CD4-positive, alpha-beta T cell treated with Interleukin-10 for 1 hour (primary cell): ENCODE measurements around the gene FLT1.

Experiments used
- DNase-seq: peaks from one replicate; pipeline ENCODE4 v3.0.0-alpha.2; 2020

Gene FLT1

DNA sequence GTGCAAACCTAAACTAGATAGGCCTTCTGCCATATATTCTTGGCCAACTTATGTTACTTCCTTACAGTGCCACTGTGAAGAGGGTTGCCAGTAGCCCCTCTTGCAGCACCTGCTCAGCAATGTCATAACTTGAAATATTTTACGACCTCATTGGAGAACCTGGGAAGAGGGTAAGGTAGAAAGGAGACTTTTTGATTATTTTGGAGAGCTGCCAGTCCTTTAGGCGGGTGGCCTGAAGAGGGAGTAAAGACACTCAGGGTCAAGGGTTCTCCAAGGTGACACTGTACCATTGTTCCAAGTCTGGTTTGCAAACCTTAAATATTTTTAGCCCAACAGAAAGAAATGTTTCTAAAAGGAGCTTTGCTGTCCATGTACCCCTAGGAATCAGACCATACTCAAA is 118.3 kb downstream of the FLT1 start:
- no peak for DNase-seq

DNA sequence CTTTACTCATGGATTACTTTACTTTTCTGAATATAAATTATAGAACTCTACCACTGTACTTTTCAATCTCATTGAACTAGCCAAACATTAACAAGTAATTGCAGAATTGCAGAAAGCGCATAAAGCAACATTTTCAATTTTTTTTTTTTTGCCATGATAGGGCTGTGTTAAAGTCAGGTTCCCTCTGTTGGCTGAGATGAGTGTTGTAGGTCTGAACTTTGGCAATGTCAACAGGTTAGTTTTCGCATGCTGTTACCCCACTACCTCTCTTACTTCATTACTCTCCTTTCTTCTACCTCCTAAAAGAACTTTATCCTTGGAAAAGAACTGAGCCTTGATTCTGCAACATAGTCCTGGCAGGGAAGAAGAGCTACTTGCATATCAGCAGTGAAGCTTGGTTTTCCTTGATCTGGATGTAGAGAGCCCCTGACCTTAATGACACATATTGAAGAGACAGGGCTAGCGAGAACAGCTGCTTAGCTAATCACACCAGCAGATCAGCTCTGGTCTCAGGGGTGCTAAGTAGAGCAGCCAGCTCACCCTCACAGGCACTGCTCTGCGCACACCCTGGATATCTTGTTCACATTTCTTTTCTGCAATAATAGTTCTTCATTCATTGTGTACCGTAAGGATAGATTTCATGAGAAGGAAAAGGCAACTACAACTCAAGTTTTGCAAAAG is 119.5 kb downstream of the FLT1 start:
- no peak for DNase-seq

DNA sequence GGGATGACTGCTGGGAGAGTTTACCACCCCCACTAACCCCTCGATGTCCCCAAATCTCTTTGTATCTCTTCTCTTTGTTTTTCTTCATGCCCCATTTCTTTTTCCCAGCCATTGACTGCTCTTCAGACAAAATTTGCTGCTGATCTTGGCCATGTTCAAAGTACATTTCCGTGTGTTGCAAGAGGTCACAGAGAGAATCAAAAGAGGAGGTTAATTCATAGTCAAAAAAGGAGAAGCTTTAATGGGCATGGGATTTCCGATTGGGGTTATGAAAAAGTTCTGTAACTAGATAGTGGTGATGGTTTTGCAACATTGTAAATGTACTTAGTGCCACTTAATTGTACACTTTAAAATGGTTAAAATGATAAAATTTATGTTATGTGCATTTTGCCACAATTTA is 121.1 kb downstream of the FLT1 start:
- no peak for DNase-seq

DNA sequence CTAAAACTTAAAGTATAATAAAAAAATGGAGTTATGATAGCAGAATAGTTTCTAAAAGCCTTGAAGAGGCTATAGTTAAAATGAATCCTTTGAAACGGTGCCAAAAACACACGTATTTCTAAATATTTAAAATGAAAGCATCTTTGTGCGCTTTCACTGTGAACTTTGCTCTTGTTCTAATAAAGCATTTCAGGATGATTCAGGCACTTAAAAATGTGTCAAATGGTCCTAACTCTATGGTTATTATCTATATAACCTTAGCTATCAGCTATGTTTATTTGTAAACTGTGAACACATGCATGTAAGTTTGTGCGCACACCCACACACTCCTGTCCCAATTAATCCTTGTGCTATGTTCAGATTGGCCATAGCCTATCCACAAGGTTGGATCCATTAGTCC is 124.5 kb downstream of the FLT1 start:
- DNase-seq = no peak

DNA sequence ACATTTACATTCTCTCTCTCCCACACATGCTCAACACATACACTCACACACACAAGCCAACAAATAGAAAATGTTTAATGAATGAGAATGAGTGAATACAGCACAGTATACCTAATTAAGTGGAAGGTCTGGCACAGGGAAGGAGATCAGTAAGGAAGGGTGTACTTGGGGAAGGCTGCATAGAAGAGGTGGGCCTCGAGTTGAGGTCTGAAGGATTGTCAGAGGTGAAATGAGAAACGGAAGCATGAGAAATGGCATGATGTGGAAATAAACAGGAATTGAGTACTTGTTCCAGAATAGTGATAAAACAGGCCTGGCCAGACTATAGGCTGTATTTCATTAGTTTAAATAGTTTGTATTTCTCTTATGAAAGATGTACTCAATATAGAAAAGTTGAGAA is 136.2 kb downstream of the FLT1 start:
- no peak for DNase-seq

DNA sequence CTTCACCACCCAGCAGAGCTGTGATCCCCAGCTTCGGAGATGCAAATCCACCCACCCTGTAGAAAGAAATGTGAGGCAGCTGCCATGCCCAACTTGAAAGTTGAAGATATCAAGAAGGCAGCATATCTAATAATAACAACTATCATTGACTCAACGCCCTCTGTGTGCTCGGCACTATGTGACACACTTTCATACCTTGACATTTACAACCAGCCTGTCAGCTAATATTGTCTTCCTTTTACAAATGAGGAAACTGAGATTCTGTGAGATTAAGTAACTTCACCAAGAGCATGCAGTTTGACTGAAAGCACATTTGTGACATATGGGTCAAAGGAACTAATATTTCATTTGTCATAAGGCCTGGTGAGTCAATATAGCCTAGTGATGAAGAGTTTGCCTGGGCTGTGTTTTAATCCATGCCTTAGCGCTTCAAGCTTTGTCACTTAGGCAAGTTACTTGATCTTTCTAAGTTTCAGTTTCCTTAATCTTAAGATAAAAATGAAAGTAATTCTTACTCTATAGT is 137.0 kb downstream of the FLT1 start:
- DNase-seq = no peak

DNA sequence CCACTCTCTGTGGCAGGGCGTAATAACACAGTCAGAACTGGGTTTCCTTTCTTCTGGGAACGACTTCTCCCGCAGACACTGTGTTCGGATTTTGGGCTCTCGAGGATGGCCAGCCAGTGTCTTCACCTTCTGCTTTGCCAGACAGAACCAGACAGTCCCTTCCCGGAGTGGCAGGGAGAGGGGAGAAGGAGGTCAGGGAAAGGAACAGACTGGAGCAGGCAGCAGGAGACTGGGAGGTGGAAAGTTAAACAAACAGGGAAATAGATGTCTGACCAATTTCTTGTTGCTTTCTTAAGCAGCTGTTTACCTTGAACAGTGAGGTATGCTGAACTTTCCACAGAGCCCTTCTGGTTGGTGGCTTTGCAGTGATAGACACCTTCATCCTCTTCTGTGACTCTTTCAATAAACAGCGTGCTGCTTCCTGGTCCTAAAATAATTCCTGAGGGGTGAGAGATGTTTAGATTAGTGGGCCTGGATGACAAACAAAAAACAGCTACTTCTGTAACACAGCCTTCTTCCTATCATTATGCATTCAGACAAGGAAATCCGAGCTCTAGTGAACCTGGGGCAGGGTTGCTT is 137.6 kb downstream of the FLT1 start:
- DNase-seq = no peak

DNA sequence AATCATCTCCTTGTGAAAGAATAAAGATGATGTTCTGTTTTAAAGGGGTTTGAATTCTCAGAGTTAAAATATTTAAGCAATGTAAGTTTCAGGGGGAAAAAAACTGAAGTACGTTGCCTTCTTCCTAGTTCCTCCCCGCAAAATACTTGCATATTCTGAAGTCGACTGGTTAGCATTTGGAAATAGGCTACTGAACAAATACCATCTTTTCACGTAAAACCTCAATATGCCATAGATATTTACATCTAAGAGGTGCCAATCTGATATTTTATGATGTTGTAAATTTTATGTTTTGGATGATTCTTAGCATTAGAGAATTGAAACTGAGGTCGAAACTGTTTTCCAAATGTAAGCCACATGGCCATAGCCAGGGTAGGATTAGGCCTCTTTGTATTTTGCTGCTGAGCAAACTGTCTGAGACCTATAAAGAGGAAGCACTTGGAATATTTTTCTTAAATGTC is 138.3 kb downstream of the FLT1 start:
- no peak for DNase-seq

DNA sequence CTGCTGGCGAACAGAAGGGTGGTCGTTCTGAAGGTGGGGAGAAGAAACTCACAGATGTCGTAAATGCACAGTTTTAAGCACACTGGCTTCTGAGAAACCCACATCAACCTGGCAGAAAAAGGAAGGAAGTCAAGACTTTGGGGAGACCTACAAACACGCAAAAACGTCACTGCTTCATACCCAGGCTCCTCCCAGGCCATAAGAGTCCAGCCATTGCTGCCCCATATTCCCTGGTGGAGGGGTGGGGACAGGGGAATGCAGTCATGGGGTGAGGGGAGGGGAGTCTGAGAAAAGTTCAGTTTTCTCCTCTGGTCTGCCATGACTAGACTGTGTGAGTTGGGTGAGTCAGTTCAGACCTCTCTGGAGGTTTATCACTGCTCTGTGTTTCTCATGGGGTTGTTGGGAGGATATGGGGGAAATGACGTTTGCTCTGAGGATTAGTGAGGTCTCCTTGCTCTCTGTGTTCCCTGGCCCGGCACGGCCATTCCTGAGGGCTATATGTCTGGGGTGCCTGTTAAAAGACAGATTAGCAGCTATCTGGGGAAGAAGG is 139.0 kb downstream of the FLT1 start:
- no peak for DNase-seq

DNA sequence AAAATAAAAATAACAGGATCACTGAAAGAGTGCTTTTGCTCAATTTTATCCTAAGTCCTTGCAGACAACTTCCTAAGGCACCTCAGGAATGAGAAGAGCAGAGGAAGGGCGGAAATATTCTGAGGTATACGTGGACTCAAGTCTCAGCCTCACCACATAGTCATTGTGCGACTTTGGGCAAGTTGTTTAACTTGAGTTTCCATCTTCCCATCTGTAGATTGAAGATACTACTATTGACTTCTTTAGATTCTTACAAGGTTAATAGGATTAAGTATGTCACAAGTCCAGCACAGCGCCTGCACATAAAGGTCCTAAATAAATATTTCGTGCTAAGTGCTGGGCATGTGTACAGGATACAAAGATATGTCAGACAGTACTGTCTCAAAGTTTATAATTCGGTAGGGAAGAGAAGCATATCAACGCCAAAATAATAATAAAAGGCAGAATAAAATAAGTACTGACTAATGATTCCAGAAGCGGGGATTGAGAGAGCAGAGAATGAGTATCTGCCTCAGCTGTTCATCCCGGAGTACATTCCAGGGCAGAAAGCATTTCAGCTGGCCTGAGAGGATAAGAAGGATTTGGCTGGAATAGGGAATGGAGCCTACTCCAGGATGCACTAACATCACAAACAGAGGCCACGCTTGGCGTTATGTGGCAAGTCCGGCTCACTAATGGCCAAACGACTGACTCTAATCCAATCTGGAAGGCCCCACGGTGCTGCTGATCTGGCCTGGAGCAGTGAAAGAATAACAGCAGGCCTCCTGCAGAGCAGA is 139.7 kb downstream of the FLT1 start:
- no peak for DNase-seq

DNA sequence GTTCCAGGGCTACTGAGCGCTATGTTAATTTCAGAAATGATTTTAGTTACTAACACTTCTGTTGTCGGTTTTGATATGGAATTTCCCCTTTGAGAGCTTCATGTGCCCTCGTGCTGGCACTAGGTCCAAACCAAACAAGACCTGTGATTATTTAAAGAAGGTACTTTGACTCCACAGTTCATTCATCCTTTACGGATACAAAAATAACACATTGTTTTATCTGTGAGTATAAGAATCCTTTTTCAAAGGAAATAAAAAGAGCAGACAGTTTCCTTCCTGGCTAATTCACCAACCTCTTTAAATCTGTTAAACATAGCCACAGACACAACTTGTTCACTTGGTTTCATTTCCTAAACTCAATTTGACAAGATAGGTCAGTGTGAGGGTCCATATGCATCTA is 141.2 kb downstream of the FLT1 start:
- no peak for DNase-seq

DNA sequence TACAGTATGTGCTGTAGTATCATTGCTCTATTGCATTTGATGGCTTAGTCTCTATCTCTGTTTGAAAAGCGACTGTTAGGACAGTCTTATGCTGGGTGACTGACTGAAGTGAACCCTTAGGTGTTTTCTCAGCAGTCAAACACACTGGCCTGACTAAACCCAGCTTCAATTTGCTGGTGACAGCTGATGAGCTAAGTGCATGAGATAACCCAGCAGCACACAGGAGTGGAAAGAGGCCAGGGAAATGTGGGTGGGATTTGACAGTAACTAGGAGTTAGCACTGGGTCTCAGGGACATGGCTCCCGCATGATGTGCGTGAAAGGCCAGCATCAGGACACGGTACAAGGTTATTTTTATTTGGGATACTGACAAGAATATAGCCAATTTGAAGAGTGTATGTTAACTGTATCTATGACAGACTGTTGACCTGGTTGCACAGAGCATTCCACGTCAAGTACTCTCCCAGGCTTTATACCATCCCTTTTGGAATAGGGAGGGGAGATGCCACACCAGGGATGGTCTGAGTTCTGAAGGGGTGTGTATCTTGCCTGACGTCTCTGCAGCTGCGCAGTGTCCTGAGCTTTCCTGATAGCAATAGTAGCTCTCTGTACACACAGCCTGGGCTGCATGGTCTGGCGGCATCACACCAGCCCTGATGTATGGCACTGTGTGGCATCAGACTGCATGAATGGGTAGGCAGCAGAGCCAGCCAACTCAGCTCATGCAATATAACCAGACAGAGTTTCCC is 144.8 kb downstream of the FLT1 start:
- no peak for DNase-seq

DNA sequence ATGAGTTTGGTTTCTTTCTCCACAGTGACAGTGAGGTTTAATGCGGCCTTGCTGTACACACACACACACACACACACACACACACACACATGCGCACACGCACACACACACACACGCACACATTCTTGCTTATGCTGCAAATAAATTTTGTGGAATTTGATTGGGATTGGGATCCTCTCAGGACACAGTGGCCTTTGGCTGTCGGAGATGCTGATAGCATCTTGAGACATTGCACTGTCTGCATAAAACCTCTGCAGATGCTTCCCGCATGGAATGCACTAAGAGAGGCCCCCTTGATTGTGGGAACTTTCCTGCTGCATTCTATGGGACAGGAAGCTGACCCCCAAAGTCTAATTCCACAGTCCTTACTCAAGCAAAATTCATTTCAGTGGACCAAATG is 145.6 kb downstream of the FLT1 start:
- DNase-seq = no peak

DNA sequence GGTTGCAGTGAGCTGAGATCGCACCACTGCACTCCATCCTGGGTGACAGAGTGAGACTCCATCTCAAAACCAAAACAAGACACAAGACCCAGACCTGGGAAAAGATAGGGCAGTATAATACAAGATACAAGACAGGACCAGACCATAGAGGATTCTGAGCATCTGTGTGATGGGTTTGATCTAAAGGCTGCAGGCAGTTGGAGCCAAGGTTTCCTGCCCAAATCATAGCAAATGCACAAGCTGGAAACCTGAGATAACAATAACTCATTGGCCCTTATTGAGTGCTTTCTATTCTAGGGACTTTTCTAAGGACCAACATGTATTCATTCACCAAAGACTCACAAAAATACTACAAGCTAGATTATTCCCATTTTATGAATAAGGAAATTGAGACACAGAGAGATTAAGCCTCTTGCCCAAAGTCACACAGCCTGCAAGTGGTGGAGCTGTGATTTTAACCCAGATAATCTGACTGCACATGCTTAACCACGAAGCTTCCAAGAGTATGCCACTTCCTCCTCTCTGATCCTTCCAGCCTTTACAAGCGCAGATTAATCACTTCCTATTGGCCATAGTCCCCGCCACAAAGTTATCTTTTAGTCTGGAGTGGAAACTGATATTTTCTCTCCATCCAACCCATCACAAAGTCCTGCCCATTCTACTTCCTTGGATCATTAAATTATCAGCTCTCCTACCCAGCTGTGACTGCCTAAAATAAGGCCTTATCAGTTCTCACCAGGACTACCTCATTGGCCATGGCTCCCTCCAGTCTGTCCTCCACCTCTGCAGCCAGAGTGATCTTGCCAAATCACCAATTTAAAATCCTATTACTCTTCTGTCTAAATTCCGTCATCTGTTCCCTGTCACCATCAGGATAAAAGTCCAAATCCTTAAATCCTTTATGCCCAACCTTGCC is 147.2 kb downstream of the FLT1 start:
- DNase-seq = no peak

DNA sequence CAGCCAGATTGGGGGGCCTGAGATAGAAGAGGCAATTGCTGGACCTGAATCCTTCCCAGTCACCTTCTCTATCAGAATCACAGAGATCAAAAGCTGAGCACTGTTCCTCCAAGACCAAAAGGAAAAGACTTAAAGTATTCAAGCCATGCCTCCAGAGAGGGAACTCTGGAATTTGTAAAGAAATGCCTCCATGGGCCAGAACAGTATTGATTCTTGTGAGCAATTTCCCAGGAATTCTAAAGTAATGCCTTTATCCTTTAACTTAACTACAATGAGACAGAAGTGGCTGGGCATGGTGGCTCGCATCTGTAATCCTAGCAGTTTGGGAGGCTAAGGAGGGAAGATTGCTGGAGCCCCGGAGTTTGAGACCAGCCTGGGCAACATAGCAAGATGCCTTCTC is 148.8 kb downstream of the FLT1 start:
- no peak for DNase-seq

DNA sequence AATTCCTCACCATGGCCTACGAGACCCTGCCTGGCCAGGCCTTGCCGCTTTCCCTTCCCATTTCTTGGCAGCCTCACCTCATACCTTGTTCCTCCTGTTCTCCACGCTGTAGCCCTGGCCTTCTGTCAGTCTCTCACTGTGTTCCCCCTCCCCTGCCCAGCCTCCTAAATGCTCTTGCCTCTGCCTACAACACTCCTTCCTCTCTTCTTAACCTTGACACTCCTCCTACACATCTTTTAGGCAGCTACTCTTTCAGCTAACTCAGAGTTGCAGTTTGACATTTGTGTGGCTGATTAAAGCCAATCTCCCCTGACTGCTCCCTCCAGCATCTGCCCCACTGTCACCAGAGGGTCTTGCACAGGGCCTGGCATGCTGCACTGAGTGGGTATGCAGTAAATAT is 150.8 kb downstream of the FLT1 start:
- no peak for DNase-seq

DNA sequence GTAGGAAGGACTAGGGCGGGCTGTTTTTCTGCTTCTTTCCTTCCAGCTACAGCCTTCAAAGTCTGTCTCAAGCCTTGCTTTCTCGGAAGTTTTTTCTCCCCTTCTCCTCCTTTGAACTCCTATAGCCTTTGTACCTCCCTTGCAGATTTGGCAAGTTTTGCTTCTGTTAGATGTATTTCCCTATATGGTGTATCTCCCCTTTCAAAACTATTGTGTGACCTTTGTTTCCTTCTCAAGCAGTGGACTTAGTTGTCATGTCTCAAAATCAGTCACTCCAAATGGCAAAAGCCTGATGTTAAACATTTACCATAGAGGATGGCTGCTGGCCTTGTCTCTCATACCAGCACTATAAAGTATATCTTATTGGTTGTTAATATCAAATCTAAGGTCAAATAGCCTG is 152.7 kb downstream of the FLT1 start:
- DNase-seq = no peak

DNA sequence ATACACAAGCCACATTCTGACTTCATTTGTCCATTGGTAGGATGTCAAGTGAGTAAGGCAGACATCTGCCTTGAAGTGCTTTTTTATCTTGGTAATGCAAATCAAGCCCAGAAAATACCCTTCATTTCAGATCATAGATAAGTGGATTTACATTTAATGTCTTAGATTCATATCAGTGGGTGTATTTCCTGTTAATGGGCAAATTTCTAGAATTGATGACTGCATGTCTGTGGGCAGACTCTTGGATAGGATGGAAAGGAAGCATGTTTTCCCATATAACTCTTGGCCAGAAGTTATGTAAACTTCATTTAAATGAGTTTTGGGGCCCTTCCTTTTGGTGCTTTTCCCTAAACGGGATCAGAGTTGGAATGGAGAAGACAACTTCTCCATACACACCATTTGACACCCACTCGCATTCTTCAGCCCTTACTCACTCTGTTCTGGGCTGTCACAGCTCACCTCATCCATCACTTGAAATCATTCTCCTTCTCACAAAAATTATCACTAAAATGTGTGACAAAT is 154.6 kb downstream of the FLT1 start:
- no peak for DNase-seq

DNA sequence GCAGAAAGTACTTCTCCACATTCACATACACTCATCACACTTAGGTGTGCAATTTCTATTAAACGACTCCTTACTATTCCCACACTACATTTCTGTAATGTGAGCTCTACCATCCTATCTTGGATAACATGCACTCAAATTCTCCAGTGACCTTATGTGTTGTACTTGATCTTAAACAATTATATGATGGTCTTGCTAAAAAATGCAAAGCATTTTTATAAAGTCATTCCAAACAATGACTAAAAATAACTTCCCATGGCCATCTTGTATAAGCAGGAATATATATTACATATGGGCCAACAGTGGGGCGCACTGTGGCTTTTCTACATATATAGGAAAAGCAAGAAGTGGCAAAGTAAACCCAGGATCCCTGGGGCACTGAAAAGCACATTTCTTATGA is 155.5 kb downstream of the FLT1 start:
- no peak for DNase-seq

DNA sequence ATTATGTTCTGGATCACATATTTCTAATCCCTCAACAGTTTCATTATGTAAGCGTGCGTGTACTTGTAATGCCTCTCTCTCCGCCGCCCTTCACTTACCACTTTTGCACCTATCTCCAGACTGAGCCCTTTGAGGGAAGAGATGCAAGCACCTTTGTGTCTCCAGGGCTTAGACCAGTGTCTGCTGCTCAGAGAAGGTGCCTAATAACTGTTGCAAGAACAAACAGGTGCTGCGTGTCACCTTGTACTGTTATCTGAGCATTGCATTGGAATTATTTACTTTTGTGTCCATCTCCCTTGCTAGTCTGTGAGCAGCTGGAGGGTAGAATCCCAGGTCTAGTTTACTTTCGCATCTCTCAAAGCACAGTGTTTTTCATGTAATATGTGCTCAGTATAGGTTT is 156.2 kb downstream of the FLT1 start:
- DNase-seq = no peak

DNA sequence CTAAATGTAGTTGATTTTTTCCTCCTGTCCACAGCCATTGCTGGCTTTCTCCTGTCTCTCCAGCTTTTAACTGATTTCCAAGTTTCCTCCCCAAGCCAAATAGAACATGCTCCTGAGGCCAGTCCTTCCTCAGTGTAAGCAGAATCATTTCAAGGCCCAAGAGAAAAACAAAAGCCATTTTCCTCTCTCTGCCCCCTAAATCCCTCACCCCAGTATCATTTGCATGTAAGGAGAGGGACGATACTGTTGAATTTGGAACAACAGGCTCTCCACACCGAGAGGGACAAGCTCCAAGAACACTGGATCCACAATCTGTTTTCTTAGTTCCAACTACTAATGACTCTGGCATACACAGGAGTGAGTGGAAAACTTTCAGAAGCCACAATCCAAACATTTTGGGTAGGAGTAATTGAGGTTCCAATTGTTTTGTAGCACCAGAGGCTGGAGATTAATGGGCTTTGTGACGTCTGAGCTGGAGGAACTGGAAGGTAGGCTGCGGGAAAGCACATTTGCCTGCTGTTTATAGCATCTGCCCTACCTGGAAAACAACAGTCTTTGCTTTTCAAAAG is 156.8 kb downstream of the FLT1 start:
- DNase-seq = no peak
